Epithelial cell of proximal tubule (primary cell): ENCODE results near the gene C2CD4C. TPM values are rescaled to one million over a fixed set of nuclear protein-coding genes. Genes with fewer than 3 reads are reported as not detected.
"Not testable (repeated sequence)": the region's sequence is repeated elsewhere in the genome, so short reads cannot be mapped to it uniquely, and the experiment has no call there.

Experiments
- DNase-seq: peaks from one replicate; pipeline ENCODE4 v3.0.0-alpha.2; 2011; ENCODE audit warnings: low read depth
- H3K4me3 ChIP-seq: 2 replicates; pipeline ENCODE4 v1.5.1; 2011; ENCODE audit warnings: low read depth, mild to moderate bottlenecking, low read length
- CTCF ChIP-seq: conservative IDR thresholded peaks from 2 replicates; pipeline ENCODE4 v1.5.1; 2012; ENCODE audit warnings: low read depth, mild to moderate bottlenecking, low read length
- total RNA-seq: library from RNA; depleted of rRNA; stranded (reverse); fragments of >200 nt; gene quantifications from 2 replicates; pipeline ENCODE4 v1.2.3, GENCODE V29; 2015

Gene C2CD4C
- total RNA-seq, 1 donor from 2014 or later, result 0.12 TPM

- TF ChIP-seq CTCF, result no peak
- H3K4me3 ChIP-seq, result no peak overlapping the region
- DNase-seq, result no peak
Measured at GRCh38 chr19:430701-431100, 21.8 kb upstream of the C2CD4C start.

DNA sequence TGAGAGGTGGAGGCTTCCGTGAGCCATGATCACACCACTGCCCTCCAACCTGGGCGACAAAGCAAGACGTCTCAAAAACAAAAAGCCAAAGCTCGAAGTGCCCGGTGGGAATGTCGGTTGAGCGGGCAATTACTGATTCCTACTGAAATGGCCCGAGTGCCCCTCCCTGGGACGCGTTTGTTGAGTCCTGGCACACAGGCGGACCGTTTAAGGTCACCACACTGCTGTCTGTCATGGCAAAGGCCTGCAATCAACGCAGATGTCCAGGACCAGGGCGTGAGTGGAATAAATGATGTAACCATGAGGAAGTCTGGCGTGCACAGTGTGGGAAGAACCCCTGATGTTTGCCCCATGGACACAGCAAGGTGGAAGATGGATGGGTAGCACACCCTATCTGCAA, 19.2 kb upstream of the C2CD4C start:
- no peak for DNase-seq
- no peak for TF ChIP-seq CTCF
- H3K4me3 ChIP-seq, result no peak overlapping the region

DNA sequence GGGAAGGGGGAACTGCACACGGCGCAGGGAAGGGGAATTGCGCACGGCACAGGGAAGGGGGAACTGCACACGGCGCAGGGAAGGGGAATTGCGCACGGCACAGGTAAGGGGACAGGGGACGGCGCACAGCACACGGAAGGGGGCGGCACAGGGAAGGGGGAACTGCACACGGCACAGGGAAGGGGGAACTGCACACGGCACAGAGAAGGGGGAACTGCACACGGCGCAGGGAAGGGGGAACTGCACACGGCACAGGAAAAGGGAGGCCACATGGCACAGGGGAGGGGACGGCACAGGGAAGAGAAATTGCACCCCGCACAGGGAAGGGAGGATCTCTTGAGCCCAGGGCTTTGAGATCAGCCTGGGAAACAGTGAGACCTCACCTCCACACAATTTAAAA, 18.7 kb upstream of the C2CD4C start:
- not testable (repeated sequence) for H3K4me3 ChIP-seq, DNase-seq

DNA sequence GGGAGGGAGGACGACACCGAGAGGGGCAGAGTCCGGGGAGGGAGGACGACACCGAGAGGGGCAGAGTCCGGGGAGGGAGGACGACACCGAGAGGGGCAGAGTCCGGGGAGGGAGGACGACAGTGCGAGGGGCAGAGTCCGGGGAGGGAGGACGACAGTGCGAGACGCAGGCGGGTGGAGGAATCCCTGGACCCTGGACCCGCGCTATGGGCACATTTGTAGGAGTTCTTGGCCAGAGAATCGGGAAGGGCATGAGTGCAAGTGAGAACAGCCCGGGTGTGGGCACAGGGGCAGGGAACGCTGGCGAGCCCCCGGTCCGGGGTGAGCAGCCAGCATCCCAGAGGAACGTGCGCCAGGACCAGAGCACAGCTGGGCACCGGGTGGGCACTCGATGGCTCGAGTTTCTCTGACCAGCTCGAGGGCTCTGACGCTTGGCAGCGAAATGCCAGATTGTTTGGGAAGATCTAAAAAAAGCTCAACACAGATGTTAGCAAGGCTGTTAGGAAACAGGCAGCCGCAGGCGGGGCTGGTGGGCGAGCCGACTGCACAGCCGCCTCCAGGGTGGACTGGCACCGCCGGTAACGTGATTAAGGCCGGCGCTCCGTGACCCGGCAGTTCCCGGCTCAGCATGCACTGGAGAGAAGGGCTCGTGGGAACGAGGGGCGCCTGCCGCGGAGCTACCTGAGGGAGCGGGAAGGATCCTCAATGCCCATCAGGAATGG, 17.9 kb upstream of the C2CD4C start:
- no peak for TF ChIP-seq CTCF

GRCh38 chr19:425056-425455, 16.1 kb upstream of the C2CD4C start:
- TF ChIP-seq CTCF, result no peak
- no peak overlapping the region for H3K4me3 ChIP-seq
- DNase-seq, result no peak

More for the DNA sequence above, 17.9 kb upstream of the C2CD4C start:
- DNase-seq, result no peak
- H3K4me3 ChIP-seq, result no peak overlapping the region

- TF ChIP-seq CTCF, result no peak
- no peak overlapping the region for H3K4me3 ChIP-seq
- no peak for DNase-seq
Measured at GRCh38 chr19:424546-424945, 15.6 kb upstream of the C2CD4C start.

- TF ChIP-seq CTCF, result no peak
- no peak for DNase-seq
Measured at GRCh38 chr19:423691-424466, 14.9 kb upstream of the C2CD4C start.

GRCh38 chr19:422917-423226, 13.9 kb upstream of the C2CD4C start:
- not testable (repeated sequence) for DNase-seq, H3K4me3 ChIP-seq

More at GRCh38 chr19:423691-424466, 14.9 kb upstream of the C2CD4C start:
- H3K4me3 ChIP-seq, result no peak overlapping the region
